Subcutaneous abdominal adipose tissue (tissue), 5 donors: ENCODE data around the gene NFATC2IP.
A peak's percentile ranks its signal among the peaks of the same experiment; 100 is the strongest.

Experiments used
- H3K27ac ChIP-seq: one replicate; pipeline ENCODE4 v1.7.0; 2013; ENCODE audit warnings: low read depth, mild to moderate bottlenecking, inconsistent platforms, low read length, moderate library complexity
- H3K27me3 ChIP-seq, 5 donors: one replicate each; pipeline ENCODE4 v1.7.0; 2013; ENCODE audit warnings: low read length in 5 of 5, inconsistent platforms in 1 of 5; ENCODE audit not compliant: control insufficient read depth in 5 of 5, insufficient read depth in 4 of 5
- H3K36me3 ChIP-seq, 5 donors: one replicate each; pipeline ENCODE4 v1.7.0; 2013; ENCODE audit warnings: low read length in 5 of 5; ENCODE audit not compliant: control insufficient read depth in 5 of 5, insufficient read depth in 5 of 5
- H3K4me1 ChIP-seq, 5 donors: one replicate each; pipeline ENCODE4 v1.7.0; 2013; ENCODE audit warnings: low read length in 5 of 5, mild to moderate bottlenecking in 3 of 5, moderate library complexity in 1 of 5; ENCODE audit not compliant: control insufficient read depth in 5 of 5, insufficient read depth in 5 of 5
- H3K4me3 ChIP-seq, 5 donors: one replicate each; pipeline ENCODE4 v1.7.0; 2013; ENCODE audit warnings: low read length in 5 of 5, low read depth in 1 of 5
- H3K9ac ChIP-seq, 5 donors: one replicate each; pipeline ENCODE4 v1.7.0; 2013; ENCODE audit warnings: low read length in 5 of 5, mild to moderate bottlenecking in 4 of 5, moderate library complexity in 3 of 5
- H3K9me3 ChIP-seq, 5 donors: one replicate each; pipeline ENCODE4 v1.7.0; 2013; ENCODE audit warnings: low read length in 5 of 5; ENCODE audit not compliant: control insufficient read depth in 5 of 5
- donor health status: healthy.
- donor health status: healthy.
- donor health status: healthy.
- donor health status: healthy.
- donor health status: healthy.

Gene NFATC2IP

DNA sequence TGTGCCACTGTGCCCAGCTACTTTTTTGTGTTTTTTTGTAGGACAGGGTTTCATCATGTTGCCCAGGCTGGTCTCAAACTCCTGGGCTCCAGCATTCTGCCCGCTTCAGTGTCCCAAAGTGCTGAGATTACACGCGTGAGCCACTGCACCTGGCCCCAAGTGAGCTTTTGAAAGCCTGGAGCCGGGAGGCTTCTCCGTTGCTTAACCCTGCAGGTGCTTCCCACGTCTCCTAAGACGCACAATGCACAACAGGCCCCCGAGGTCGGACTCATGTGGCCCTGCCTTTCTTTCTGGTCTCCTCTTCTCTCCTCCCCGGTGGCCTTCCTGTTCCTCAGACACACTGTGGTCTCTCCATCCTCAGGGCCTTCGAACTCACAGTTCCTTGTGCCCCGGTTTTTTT is 38.2 kb upstream of the NFATC2IP start:
- peaks cover 0 to 55% (median 38%) of the 10 kb centered on the region in 5 donors for H3K36me3 ChIP-seq
- H3K9me3 ChIP-seq = no peaks in the 10 kb centered on the region
- no peak overlapping the region for H3K4me3 ChIP-seq
- no peaks in the 10 kb centered on the region for H3K4me1 ChIP-seq
- H3K27me3 ChIP-seq = no peaks in the 10 kb centered on the region
- no peak overlapping the region for H3K27ac ChIP-seq
- no peak overlapping the region for H3K9ac ChIP-seq

DNA sequence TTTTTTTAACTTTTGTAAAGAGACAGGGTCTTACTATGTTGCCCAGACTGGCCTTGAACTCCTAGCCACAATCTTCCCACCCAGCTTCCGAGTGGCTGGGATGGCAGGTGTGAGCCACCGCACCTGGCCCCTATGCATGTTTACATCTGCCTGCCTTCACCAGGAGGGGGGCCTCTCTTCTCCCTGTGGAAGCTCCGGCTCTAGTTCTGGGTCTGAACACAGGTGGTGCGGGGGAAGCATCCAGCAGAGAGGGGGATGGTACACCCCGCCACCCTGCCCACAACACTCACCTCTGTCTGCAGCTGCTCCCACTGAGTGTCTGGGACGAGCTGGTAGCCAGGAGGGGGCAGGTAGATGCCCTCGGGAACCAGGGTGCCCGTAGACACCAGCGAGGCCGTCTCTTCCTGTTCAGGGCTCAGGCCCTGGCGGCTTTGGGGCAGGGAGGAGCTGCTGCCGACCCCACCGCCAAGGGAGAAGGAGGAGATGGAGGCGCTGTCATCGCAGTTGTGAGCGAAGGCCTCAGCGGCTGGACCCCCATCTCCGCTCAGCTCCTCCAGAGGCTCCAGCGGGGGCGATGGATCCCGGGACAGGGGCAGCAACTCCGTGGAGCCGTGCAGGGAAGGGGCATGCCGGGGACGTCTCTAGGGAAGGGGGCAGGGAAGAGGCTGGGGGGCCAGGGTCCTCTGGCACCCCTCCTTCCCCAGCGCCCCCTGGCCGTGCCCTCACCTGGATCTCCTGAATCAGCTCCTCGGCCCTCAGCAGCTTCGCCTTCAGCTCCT is 36.6 kb upstream of the NFATC2IP start:
- Histone ChIP-seq H3K36me3 (peaks cover 0 to 57% (median 38%) of the 10 kb centered on the region in 5 donors), H3K27me3 (no peaks in the 10 kb centered on the region)

DNA sequence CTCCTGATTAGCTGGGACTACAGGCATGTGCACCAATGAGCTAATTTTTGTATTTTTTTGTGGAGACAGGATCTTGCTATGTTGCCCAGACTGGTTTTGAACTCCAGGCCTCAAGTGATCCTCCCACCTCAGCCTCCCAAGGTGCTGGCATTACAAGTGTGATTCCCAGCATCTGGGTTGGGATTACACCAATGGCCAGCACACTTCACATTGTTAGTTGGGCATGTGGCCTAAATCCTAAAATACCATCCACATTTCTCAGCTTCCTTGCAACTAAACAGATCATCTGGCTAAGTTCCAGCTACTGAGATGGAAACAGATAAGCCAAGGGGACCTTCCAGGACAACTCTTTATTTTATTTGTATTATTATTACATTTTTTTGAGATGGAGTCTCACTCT is 35.6 kb upstream of the NFATC2IP start:
- H3K9ac ChIP-seq = no peak overlapping the region
- H3K27me3 ChIP-seq = no peaks in the 10 kb centered on the region
- H3K36me3 ChIP-seq = peaks cover 0 to 66% (median 44%) of the 10 kb centered on the region in 5 donors
- no peak overlapping the region for H3K27ac ChIP-seq
- H3K4me3 ChIP-seq = no peak overlapping the region
- no peaks in the 10 kb centered on the region for H3K4me1 ChIP-seq
- no peaks in the 10 kb centered on the region for H3K9me3 ChIP-seq

More for the DNA sequence above, 36.6 kb upstream of the NFATC2IP start:
- Histone ChIP-seq H3K9me3 (no peaks in the 10 kb centered on the region), H3K9ac (no peak overlapping the region), H3K4me1 (no peaks in the 10 kb centered on the region), H3K4me3 (no peak overlapping the region), H3K27ac (no peak overlapping the region)

DNA sequence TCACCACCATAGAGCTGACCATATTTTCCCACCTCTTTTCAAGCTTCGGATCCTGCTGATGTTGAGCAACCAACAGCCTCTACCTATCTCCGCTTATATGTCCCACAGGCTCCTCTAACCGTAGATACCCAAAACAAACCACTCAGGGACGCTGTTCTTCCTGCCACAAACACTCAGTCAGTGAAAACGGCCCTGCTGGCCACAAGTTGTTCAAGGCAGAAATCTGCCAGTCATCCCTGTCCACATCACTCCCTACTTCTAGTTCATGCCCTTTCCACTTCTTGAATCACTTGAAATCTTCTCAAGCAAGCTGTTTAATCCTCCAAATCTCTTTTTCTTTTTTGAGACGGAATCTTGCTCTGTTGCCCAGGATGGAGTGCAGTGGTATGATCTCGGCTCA is 33.6 kb upstream of the NFATC2IP start:
- peaks cover 0 to 56% (median 36%) of the 10 kb centered on the region in 5 donors for H3K36me3 ChIP-seq
- no peaks in the 10 kb centered on the region for H3K27me3 ChIP-seq
- no peak overlapping the region for H3K4me3 ChIP-seq
- H3K9ac ChIP-seq = no peak overlapping the region
- H3K9me3 ChIP-seq = no peaks in the 10 kb centered on the region
- no peak overlapping the region for H3K27ac ChIP-seq
- H3K4me1 ChIP-seq = no peaks in the 10 kb centered on the region

DNA sequence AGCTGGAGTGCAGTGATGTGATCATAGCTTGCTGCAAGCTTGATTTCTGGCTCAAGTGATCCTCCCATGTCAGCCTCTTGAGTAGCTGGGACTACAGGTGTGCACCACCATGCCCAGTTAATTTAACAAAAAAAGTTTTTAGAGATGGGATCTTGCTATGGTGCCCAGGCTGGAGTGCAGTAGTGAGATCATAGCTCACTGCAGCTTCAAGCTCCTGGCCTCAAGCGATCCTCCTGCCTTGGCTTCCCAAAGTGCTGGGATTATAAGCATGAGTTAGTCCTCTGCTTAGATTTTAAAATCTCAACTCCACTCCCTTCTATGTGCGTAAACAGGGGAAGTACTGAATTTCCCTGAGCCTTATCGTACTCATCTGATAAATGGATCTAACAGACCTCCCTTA is 32.0 kb upstream of the NFATC2IP start:
- Histone ChIP-seq H3K4me3 (no peak overlapping the region), H3K9me3 (no peaks in the 10 kb centered on the region), H3K4me1 (no peaks in the 10 kb centered on the region), H3K27ac (no peak overlapping the region), H3K36me3 (peaks cover 0 to 43% (median 30%) of the 10 kb centered on the region in 5 donors), H3K27me3 (no peaks in the 10 kb centered on the region), H3K9ac (no peak overlapping the region)

DNA sequence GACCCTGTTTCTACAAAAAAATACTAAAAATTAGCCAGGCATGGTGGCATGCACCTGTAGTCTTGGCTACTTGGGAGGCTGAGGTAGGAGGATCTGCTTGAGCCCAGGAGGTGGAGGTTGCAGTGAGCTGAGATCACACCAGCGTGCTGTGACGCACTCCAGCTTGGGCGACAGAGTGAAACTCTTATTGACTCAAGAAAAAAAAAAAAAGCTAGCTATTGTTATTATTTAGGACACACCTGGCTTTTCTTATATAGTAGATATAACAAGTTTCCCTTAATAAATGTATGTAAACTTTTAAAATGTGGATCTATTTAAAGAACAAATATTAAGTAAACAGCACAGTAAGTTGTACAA is 27.5 kb upstream of the NFATC2IP start:
- Histone ChIP-seq H3K4me3 (no peak overlapping the region), H3K27me3 (no peaks in the 10 kb centered on the region), H3K4me1 (peaks cover 2 to 14% (median 14%) of the 10 kb centered on the region in 5 donors), H3K9ac (no peak overlapping the region), H3K36me3 (peaks cover 0 to 19% (median 9%) of the 10 kb centered on the region in 5 donors), H3K9me3 (no peaks in the 10 kb centered on the region), H3K27ac (no peak overlapping the region)

DNA sequence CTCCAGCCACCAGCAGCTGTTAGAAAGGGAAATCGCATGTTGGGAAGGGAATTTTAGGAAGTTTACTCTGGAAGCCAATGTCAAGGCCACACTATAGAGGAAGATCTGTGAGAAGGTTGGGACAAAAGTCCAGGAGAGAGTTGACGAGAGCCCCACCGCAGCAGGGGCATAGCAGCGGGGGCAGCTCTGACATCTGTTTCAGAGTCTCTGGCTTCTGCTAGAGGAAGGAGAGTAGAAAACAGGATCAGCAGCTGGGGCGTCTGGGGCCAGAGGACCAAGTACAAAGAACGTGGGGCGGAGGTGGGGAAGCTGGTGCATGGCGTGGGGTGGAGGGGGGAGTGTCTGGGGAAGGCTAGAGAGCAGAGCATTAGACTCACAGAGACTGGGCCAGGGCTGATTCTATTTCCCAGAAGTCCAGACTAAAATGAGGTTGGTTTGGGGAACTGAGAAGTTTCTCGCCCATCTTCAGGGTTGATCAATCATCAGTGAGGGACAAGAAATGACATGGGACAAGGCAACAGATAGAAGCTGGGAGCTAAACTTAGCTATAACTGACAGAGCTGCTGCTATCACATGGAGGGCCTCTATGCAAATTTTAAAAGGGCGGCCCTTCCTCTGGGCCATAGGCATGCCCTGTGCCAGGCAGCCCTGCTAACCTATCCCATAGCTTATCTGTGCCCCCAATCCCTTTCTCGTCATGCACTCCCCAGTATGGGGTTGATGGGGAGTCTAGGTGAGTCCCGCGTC is 26.9 kb upstream of the NFATC2IP start:
- no peaks in the 10 kb centered on the region for H3K9me3 ChIP-seq
- peaks cover 2 to 14% (median 14%) of the 10 kb centered on the region in 5 donors for H3K4me1 ChIP-seq
- H3K27ac ChIP-seq = no peak overlapping the region
- H3K36me3 ChIP-seq = peaks cover 0 to 15% (median 7%) of the 10 kb centered on the region in 5 donors
- H3K27me3 ChIP-seq = no peaks in the 10 kb centered on the region
- H3K9ac ChIP-seq = no peak overlapping the region
- H3K4me3 ChIP-seq = peak overlapping the region in 3 of 5 donors; percentile 79 to 88 (median 88)

DNA sequence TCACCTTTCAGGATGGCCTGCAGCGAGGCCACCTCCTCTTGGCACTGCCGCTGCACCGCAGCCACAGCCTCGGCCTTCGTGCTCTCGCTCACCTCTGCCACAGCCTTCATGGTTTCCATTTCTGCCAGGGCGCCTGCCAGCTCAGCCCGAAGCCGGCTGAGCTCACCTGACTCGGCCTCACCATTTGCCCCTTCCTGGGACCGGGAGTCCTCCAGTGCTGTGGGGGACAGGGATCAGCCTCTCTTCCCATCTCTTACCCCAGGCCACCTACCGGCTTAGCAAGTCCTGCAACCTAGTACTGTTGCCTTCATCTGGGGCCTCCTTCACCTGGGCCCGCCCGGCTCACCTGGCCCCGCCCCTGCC is 26.4 kb upstream of the NFATC2IP start:
- peak overlapping the region in 2 of 5 donors; percentile 23 to 68 for H3K9ac ChIP-seq

DNA sequence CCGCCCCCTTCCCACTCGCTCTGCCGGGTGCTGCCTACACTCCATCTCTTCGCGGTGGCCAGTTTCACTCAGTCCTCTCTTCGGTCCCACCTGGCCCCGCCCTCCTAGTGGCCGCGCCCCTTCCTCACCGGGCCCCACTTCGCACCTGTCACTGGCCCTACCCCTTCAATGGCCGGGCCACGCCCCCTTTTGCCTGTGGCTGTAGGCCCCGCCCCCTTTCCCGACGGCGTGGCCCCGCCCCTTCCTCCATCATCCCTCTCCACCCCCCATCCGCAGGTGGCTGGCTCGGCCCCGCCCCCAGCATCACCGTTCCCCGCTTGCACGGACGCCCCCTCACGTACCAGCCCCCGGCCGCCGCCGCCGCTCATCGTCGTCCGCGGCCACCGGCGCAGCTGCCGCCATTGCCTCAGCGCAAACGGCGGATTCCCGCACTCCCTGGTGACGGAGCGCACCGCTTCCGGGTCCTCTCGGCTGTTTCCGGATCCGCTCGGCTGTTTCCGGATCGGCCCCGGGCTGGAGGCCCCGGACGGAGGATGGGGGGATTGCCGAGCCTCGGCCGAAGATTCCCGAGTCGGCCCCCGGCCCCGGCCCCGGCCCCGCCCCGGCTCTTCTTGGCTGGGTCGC is 25.9 kb upstream of the NFATC2IP start, which contains the start of gene RABEP2:
TSS of gene RABEP2 (minus strand) at position 477 of the 624 bp plus-strand sequence. CDS start at position 402, 75 bp downstream.
- peak within 1 kb of the TSS; percentile 90 for H3K27ac ChIP-seq
- peaks cover 2 to 14% (median 14%) of the 10 kb centered on the region in 5 donors for H3K4me1 ChIP-seq

More for the DNA sequence above, 26.4 kb upstream of the NFATC2IP start:
- H3K9me3 ChIP-seq = no peaks in the 10 kb centered on the region
- H3K27ac ChIP-seq = no peak overlapping the region
- H3K4me3 ChIP-seq = peak overlapping the region in 4 of 5 donors; percentile 79 to 88 (median 86)
- peaks cover 0 to 10% (median 6%) of the 10 kb centered on the region in 5 donors for H3K36me3 ChIP-seq
- H3K27me3 ChIP-seq = no peaks in the 10 kb centered on the region
- peaks cover 2 to 14% (median 14%) of the 10 kb centered on the region in 5 donors for H3K4me1 ChIP-seq

More for the DNA sequence above, 25.9 kb upstream of the NFATC2IP start, which contains the start of gene RABEP2:
- Histone ChIP-seq H3K27me3 (no peaks in the 10 kb centered on the region), H3K36me3 (peaks cover 0 to 5% (median 1%) of the 10 kb centered on the region in 5 donors), H3K9ac (peak within 1 kb of the TSS; percentile 88 to 94 (median 89)), H3K4me3 (peak within 1 kb of the TSS; percentile 79 to 92 (median 88)), H3K9me3 (no peaks in the 10 kb centered on the region)
